ENCODE results near the gene SARS2.
"Not testable (repeated sequence)": the region's sequence is repeated elsewhere in the genome, so short reads cannot be mapped to it uniquely, and the experiment has no call there.

SARS2 gene

GRCh38 chr19:38929929-38930775 lies at the start of gene SARS2:
Gene SARS2 (minus strand): TSS chr19:38930763. CDS start chr19:38930736, 27 bp downstream.
- peak; percentile 87 to 94 for DNase-seq

- no peak for DNase-seq
Measured at GRCh38 chr19:38979812-38980211, 49.2 kb upstream of the SARS2 start.

- no peak for DNase-seq
Measured at GRCh38 chr19:38978326-38978689, 47.7 kb upstream of the SARS2 start.

GRCh38 chr19:38977445-38978325 lies 47.1 kb upstream of the SARS2 start:
- DNase-seq = peak; percentile 48 to 52

- DNase-seq = no peak
Measured at GRCh38 chr19:38975861-38976271, 45.3 kb upstream of the SARS2 start.

- DNase-seq = no peak
Measured at GRCh38 chr19:38975214-38975860, 44.8 kb upstream of the SARS2 start, which contains the start of gene FBXO17. Gene FBXO17 (minus strand): TSS chr19:38975742. CDS start chr19:38950319, 25,423 bp downstream.

- DNase-seq = no peak
Measured at GRCh38 chr19:38974624-38975213, 44.2 kb upstream of the SARS2 start.

- no peak for DNase-seq
Measured at GRCh38 chr19:38971672-38972071, 41.1 kb upstream of the SARS2 start.

- no peak for DNase-seq
Measured at GRCh38 chr19:38970664-38971532, 40.3 kb upstream of the SARS2 start.

GRCh38 chr19:38966149-38966548 lies 35.6 kb upstream of the SARS2 start:
- DNase-seq = not testable (repeated sequence)

GRCh38 chr19:38964738-38965137 lies 34.2 kb upstream of the SARS2 start:
- no peak for DNase-seq

GRCh38 chr19:38959618-38960017 lies 29.1 kb upstream of the SARS2 start:
- DNase-seq = no peak

GRCh38 chr19:38958301-38958700 lies 27.7 kb upstream of the SARS2 start:
- DNase-seq = no peak

GRCh38 chr19:38956264-38956663 lies 25.7 kb upstream of the SARS2 start:
- no peak for DNase-seq

- DNase-seq = no peak
Measured at GRCh38 chr19:38953677-38954076, 23.1 kb upstream of the SARS2 start.

GRCh38 chr19:38952395-38953165 lies 22.0 kb upstream of the SARS2 start:
- no peak for DNase-seq

GRCh38 chr19:38951187-38951586 lies 20.6 kb upstream of the SARS2 start:
- no peak for DNase-seq

GRCh38 chr19:38949580-38950367 lies 19.2 kb upstream of the SARS2 start:
- DNase-seq = peak; percentile 69 to 87

- no peak for DNase-seq
Measured at GRCh38 chr19:38946229-38947010, 15.9 kb upstream of the SARS2 start.
